Loucy (cell line): ENCODE results near the gene ADGRB3.

ENCODE experiments used
- H2AFZ ChIP-seq: fragments of 200-600 bp; sonication (generic); 2 replicates; pipeline ENCODE4 v1.6.0; 2016; ENCODE audit warnings: antibody characterized with exemption, mild to moderate bottlenecking, low read length, moderate library complexity
- H3F3A ChIP-seq: fragments of 200-600 bp; 2 replicates; pipeline ENCODE4 v1.6.0; 2016; ENCODE audit warnings: antibody characterized with exemption, low read depth, mild to moderate bottlenecking
- H3K27me3 ChIP-seq: fragments of 200-600 bp; sonication (generic); 2 replicates; pipeline ENCODE4 v1.6.1; 2014; ENCODE audit warnings: low read length, mild to moderate bottlenecking; ENCODE audit not compliant: insufficient read depth, poor library complexity, severe bottlenecking
- H3K36me3 ChIP-seq: fragments of 200-600 bp; sonication (generic); 2 replicates; pipeline ENCODE4 v1.6.1; 2016; ENCODE audit warnings: low read length; ENCODE audit not compliant: insufficient read depth
- H3K4me1 ChIP-seq: fragments of 200-600 bp; sonication (generic); 2 replicates; pipeline ENCODE4 v1.5.1; 2014; ENCODE audit warnings: low read length, mild to moderate bottlenecking; ENCODE audit not compliant: insufficient read depth, poor library complexity, severe bottlenecking
- H3K4me2 ChIP-seq: fragments of 200-600 bp; sonication (generic); 2 replicates; pipeline ENCODE4 v1.6.0; 2014; ENCODE audit warnings: antibody characterized with exemption, low read length, low read depth, mild to moderate bottlenecking; ENCODE audit not compliant: poor library complexity, severe bottlenecking
- H3K4me3 ChIP-seq: fragments of 200-600 bp; sonication (generic); 2 replicates; pipeline ENCODE4 v1.5.1; 2014; ENCODE audit warnings: low read length, mild to moderate bottlenecking, mixed read lengths; ENCODE audit not compliant: poor library complexity, severe bottlenecking
- H3K79me2 ChIP-seq: fragments of 200-600 bp; sonication (generic); 2 replicates; pipeline ENCODE4 v1.6.1; 2014; ENCODE audit warnings: low read length; ENCODE audit not compliant: insufficient read depth
- H3K9ac ChIP-seq: fragments of 200-600 bp; sonication (generic); 2 replicates; pipeline ENCODE4 v1.6.0; 2014; ENCODE audit warnings: mild to moderate bottlenecking, low read depth, low read length, moderate library complexity; ENCODE audit not compliant: poor library complexity, severe bottlenecking
- H3K9me2 ChIP-seq: fragments of 200-600 bp; sonication (generic); replicated peaks from 2 replicates; pipeline ENCODE4 v1.6.1; 2016; ENCODE audit warnings: low read depth, low read length, mixed read lengths
- H3K9me3 ChIP-seq: fragments of 200-600 bp; sonication (generic); 2 replicates; pipeline ENCODE4 v1.6.1; 2014; ENCODE audit warnings: mild to moderate bottlenecking, antibody characterized with exemption, low read length, low read depth; ENCODE audit not compliant: insufficient read depth
- H4K20me1 ChIP-seq: fragments of 200-600 bp; sonication (generic); 2 replicates; pipeline ENCODE4 v1.6.0; 2014; ENCODE audit warnings: antibody characterized with exemption, low read length, mild to moderate bottlenecking; ENCODE audit not compliant: insufficient read depth, poor library complexity, severe bottlenecking
- EZH2phosphoT487 ChIP-seq: fragments of 200-600 bp; IDR thresholded peaks from 2 replicates; pipeline ENCODE4 v1.6.1; 2018; ENCODE audit warnings: antibody characterized with exemption, mild to moderate bottlenecking, moderate library complexity, borderline replicate concordance
- TF ChIP-seq, protein P1 (sequence below): fragments of 200-600 bp; sonication (generic); conservative IDR thresholded peaks from 2 replicates; pipeline ENCODE4 v1.5.1; 2014; ENCODE audit warnings: mild to moderate bottlenecking, antibody characterized with exemption, low read length

The ADGRB3 gene

DNA sequence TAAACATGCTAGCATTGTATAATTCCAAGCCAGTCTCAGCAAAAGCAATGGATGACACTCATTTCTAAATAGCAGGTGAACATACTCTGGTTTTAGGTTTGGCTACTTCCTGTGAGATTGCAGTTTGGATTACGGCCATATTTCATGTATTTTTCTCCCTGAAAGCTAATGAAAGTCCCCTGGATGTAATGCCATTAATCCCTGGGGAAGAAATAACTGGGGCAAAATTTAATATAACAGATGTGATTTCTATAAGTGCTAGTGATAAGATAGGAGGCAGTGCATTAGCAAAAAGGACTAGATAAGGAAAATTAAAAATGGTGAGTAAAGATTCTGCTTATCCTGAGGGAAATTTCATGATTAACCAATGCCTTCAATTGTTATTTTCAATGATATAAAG is 238.2 kb downstream of the ADGRB3 start:
- no peaks in the 10 kb centered on the region for H3K27me3 ChIP-seq
- H3K9me3 ChIP-seq = no peaks in the 10 kb centered on the region
- H2AFZ ChIP-seq = no peak overlapping the region
- no peak overlapping the region for H3K4me3 ChIP-seq
- H3K4me2 ChIP-seq = no peak overlapping the region
- H3K79me2 ChIP-seq = no peaks in the 10 kb centered on the region
- no peaks in the 10 kb centered on the region for H3F3A ChIP-seq
- no peak overlapping the region for H3K9ac ChIP-seq
- H3K9me2 ChIP-seq = no peaks in the 10 kb centered on the region
- TF ChIP-seq, protein P1, sequence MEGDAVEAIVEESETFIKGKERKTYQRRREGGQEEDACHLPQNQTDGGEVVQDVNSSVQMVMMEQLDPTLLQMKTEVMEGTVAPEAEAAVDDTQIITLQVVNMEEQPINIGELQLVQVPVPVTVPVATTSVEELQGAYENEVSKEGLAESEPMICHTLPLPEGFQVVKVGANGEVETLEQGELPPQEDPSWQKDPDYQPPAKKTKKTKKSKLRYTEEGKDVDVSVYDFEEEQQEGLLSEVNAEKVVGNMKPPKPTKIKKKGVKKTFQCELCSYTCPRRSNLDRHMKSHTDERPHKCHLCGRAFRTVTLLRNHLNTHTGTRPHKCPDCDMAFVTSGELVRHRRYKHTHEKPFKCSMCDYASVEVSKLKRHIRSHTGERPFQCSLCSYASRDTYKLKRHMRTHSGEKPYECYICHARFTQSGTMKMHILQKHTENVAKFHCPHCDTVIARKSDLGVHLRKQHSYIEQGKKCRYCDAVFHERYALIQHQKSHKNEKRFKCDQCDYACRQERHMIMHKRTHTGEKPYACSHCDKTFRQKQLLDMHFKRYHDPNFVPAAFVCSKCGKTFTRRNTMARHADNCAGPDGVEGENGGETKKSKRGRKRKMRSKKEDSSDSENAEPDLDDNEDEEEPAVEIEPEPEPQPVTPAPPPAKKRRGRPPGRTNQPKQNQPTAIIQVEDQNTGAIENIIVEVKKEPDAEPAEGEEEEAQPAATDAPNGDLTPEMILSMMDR = no peak
- no peak for TF ChIP-seq EZH2phosphoT487
- no peaks in the 10 kb centered on the region for H4K20me1 ChIP-seq
- H3K36me3 ChIP-seq = no peaks in the 10 kb centered on the region
- H3K4me1 ChIP-seq = no peaks in the 10 kb centered on the region

DNA sequence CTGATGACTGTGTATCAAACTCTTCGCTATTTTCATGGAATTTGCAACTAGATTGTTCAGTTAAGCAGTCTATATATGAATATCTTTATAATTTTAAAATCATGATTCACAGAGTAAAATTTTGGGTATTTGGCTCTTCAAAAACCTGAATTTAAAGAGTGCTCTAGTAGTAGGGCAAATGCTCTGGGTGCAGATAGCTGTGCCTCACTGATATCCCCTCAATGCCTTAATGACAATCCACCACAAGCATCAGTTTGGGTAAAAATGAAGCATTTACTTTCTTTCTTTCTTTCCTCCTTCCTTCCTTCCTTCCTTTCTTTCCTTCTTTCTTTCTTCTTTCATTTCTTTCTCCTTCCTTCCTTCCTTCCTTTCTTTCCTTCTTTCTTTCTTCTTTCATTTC is 239.7 kb downstream of the ADGRB3 start:
- no peaks in the 10 kb centered on the region for H3K9me3 ChIP-seq
- TF ChIP-seq EZH2phosphoT487 = no peak
- TF ChIP-seq, protein P1 = no peak
- no peak overlapping the region for H2AFZ ChIP-seq
- H3K4me3 ChIP-seq = no peak overlapping the region
- no peaks in the 10 kb centered on the region for H3F3A ChIP-seq
- no peak overlapping the region for H3K9ac ChIP-seq
- H3K4me2 ChIP-seq = no peak overlapping the region
- no peaks in the 10 kb centered on the region for H3K9me2 ChIP-seq
- no peaks in the 10 kb centered on the region for H3K36me3 ChIP-seq
- no peaks in the 10 kb centered on the region for H4K20me1 ChIP-seq
- H3K79me2 ChIP-seq = no peaks in the 10 kb centered on the region
- H3K27me3 ChIP-seq = no peaks in the 10 kb centered on the region
- no peaks in the 10 kb centered on the region for H3K4me1 ChIP-seq

DNA sequence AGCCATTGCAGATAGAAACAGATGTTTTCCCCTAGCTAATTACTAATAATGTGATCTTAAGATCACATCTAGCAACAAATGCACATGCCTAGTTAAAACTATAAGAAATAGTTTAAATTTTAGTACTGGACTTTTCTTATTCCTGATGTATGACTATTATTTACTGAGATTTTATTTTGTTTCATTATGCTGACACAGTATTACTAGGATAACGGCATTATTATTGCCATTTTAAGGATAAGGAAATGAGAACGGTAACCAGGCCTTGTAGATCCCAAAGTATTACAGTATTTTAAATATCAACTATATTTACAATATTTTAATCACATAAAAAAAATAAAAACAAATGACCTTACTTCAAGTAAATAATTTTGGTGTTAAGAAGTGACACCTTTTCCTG is 240.3 kb downstream of the ADGRB3 start:
- Histone ChIP-seq H4K20me1 (no peaks in the 10 kb centered on the region), H3K9ac (no peak overlapping the region), H2AFZ (no peak overlapping the region), H3K4me3 (no peak overlapping the region), H3K9me3 (no peaks in the 10 kb centered on the region), H3K27me3 (no peaks in the 10 kb centered on the region), H3K79me2 (no peaks in the 10 kb centered on the region), H3K4me1 (no peaks in the 10 kb centered on the region), H3K4me2 (no peak overlapping the region), H3K9me2 (no peaks in the 10 kb centered on the region), H3F3A (no peaks in the 10 kb centered on the region), H3K36me3 (no peaks in the 10 kb centered on the region)
- TF ChIP-seq EZH2phosphoT487 = no peak
- TF ChIP-seq, protein P1 = no peak
